Stimulated activated CD8-positive, alpha-beta memory T cell treated with anti-CD3 and anti-CD28 coated beads, Interleukin-4, amount 100 ng/mL, for 24 hours (primary cell): ENCODE measurements around the gene COPS6.

ENCODE experiments used
- DNase-seq: peaks from one replicate; pipeline ENCODE4 v3.0.0-alpha.2; 2020; ENCODE audit warnings: low read depth

The COPS6 gene

GRCh38 chr7:100080907-100081534 is 7.7 kb upstream of the COPS6 start:
- DNase-seq = no peak

GRCh38 chr7:100081535-100082102 is 7.2 kb upstream of the COPS6 start, which contains the start of gene ZNF3:
Gene ZNF3 (minus strand): TSS chr7:100081723. CDS start chr7:100077357, 4,366 bp downstream.
- peak; percentile 95 for DNase-seq

GRCh38 chr7:100082978-100083377 is 5.8 kb upstream of the COPS6 start:
- DNase-seq = no peak

- no peak for DNase-seq
Measured at GRCh38 chr7:100085515-100085914, 3.3 kb upstream of the COPS6 start.

GRCh38 chr7:100087055-100087750 is 1.6 kb upstream of the COPS6 start:
- DNase-seq = no peak

GRCh38 chr7:100088095-100088620 is 611 bp upstream of the COPS6 start:
- DNase-seq = no peak

- DNase-seq = no peak
Measured at GRCh38 chr7:100089458-100090196, 858 bp downstream of the COPS6 start.

GRCh38 chr7:100090527-100091410 is 2.0 kb downstream of the COPS6 start:
- DNase-seq = no peak

GRCh38 chr7:100091411-100092181 is 2.8 kb downstream of the COPS6 start:
- DNase-seq = no peak

GRCh38 chr7:100093054-100093453 is 4.3 kb downstream of the COPS6 start:
- DNase-seq = no peak

GRCh38 chr7:100093498-100093897 is 4.7 kb downstream of the COPS6 start:
- no peak for DNase-seq

GRCh38 chr7:100093925-100094486 is 5.2 kb downstream of the COPS6 start:
- no peak for DNase-seq

GRCh38 chr7:100095289-100095688 is 6.5 kb downstream of the COPS6 start:
- DNase-seq = no peak

GRCh38 chr7:100095704-100096103 is 6.9 kb downstream of the COPS6 start:
- no peak for DNase-seq

- DNase-seq = no peak
Measured at GRCh38 chr7:100098913-100099312, 10.1 kb downstream of the COPS6 start.

GRCh38 chr7:100099452-100099851 is 10.7 kb downstream of the COPS6 start:
- DNase-seq = no peak

- peak; percentile 81 for DNase-seq
Measured at GRCh38 chr7:100100420-100101015, 11.7 kb downstream of the COPS6 start.

- DNase-seq = peak; percentile 98
Measured at GRCh38 chr7:100101016-100101862, 12.5 kb downstream of the COPS6 start, which contains the start of the genes AP4M1 and MCM7. Gene AP4M1 (plus strand): TSS chr7:100101643. CDS start chr7:100101715, 72 bp downstream. Gene MCM7 (minus strand): TSS chr7:100101397. CDS start chr7:100101294, 103 bp downstream.
